GM18520 (cell line): ENCODE measurements around the gene NMUR1.
"Not testable (repeated sequence)": the region's sequence is repeated elsewhere in the genome, so short reads cannot be mapped to it uniquely, and the experiment has no call there.

Experiments used
- ATAC-seq: cut with Tn5 transposase; IDR thresholded peaks from one replicate; pipeline ENCODE4 v1.9.1; 2021; ENCODE audit not compliant: unreplicated experiment

Gene NMUR1

GRCh38 chr2:231530099-231531011 lies at the start of gene NMUR1:
Gene NMUR1 (minus strand): TSS chr2:231530445. CDS start chr2:231530361, 84 bp downstream.
- no peak for ATAC-seq

- no peak for ATAC-seq
Observed at GRCh38 chr2:231579560-231579959, 49.3 kb upstream of the NMUR1 start.

GRCh38 chr2:231578655-231579054 lies 48.4 kb upstream of the NMUR1 start:
- ATAC-seq, result not testable (repeated sequence)

GRCh38 chr2:231576465-231576864 lies 46.2 kb upstream of the NMUR1 start:
- ATAC-seq, result no peak

- no peak for ATAC-seq
Observed at GRCh38 chr2:231575612-231576256, 45.5 kb upstream of the NMUR1 start.

GRCh38 chr2:231573698-231574421 lies 43.6 kb upstream of the NMUR1 start:
- no peak for ATAC-seq

GRCh38 chr2:231573096-231573495 lies 42.9 kb upstream of the NMUR1 start:
- no peak for ATAC-seq

GRCh38 chr2:231571661-231572191 lies 41.5 kb upstream of the NMUR1 start:
- no peak for ATAC-seq

- ATAC-seq, result not testable (repeated sequence)
Observed at GRCh38 chr2:231570915-231571314, 40.7 kb upstream of the NMUR1 start.

GRCh38 chr2:231568785-231569435 lies 38.7 kb upstream of the NMUR1 start:
- ATAC-seq, result no peak

GRCh38 chr2:231568098-231568784 lies 38.0 kb upstream of the NMUR1 start:
- ATAC-seq, result no peak

- no peak for ATAC-seq
Observed at GRCh38 chr2:231567159-231567558, 36.9 kb upstream of the NMUR1 start.

GRCh38 chr2:231565887-231566594 lies 35.8 kb upstream of the NMUR1 start:
- no peak for ATAC-seq

GRCh38 chr2:231563378-231563961 lies 33.2 kb upstream of the NMUR1 start:
- ATAC-seq, result no peak

GRCh38 chr2:231557571-231558217 lies 27.4 kb upstream of the NMUR1 start:
- peak; percentile 55 for ATAC-seq

- ATAC-seq, result no peak
Observed at GRCh38 chr2:231556981-231557380, 26.7 kb upstream of the NMUR1 start.

- ATAC-seq, result not testable (repeated sequence)
Observed at GRCh38 chr2:231556496-231556895, 26.3 kb upstream of the NMUR1 start.

GRCh38 chr2:231554748-231555545 lies 24.7 kb upstream of the NMUR1 start:
- no peak for ATAC-seq
